GDM1 (cell line): ENCODE results near the gene UBA7.
A peak's percentile ranks its signal among the peaks of the same experiment; 100 is the strongest.
"Not testable (repeated sequence)": the region's sequence is repeated elsewhere in the genome, so short reads cannot be mapped to it uniquely, and the experiment has no call there.

ENCODE experiments used
- DNase-seq: peaks from one replicate; lab custom pipeline; 2025; lab: John Stamatoyannopoulos, UW

The UBA7 gene

GRCh38 chr3:49813497-49814174, at the start of gene UBA7:
Gene UBA7 (minus strand): TSS chr3:49813953. CDS start chr3:49813787, 166 bp downstream.
- peak; percentile 45 for DNase-seq

GRCh38 chr3:49859576-49860305, 46.0 kb upstream of the UBA7 start:
- no peak for DNase-seq

- peak; percentile 83 for DNase-seq
Observed at GRCh38 chr3:49856181-49857005, 42.6 kb upstream of the UBA7 start, which contains the start of gene TRAIP. Gene TRAIP (minus strand): TSS chr3:49856564. CDS start chr3:49856453, 111 bp downstream.

DNA sequence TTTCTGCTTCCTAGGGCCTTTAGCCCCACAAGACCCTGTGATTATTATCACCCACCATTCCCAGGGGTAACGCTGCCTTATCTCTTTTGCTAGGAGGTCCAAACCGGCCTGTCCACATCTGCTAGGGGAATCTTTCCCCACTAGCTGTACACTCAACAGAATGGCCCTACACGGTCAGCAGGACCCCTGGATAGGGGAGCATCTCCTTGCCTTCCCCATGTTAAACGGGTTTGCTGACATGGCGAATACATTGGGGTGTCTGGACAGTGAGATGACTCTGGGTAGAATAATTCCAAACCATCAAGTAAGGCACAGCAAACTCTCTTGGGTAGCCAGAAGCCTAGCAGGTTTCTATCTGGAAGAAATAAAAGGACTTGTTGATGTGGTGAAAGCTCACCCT, 41.9 kb upstream of the UBA7 start:
- DNase-seq, result no peak

DNA sequence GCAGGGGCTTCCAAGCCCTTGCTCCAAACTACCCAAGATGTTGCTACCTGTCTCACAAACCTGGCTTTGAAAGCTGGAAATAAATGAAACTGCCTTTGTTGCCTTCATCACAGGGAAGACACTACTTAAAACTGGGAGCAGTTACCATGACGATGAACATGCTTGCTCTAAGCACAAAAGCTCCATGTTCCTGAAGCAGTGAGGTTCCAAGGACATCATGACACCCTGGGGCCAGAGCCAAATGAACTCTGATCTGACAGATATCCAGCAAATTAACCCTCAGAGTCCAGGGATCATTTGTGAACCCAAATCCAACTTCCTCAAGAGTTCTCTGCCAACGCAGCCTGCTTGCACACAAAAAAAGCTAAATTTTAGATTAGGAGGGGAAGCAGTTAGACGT, 31.9 kb upstream of the UBA7 start:
- no peak for DNase-seq

GRCh38 chr3:49844464-49845183, 30.9 kb upstream of the UBA7 start:
- DNase-seq, result no peak

GRCh38 chr3:49842843-49843517, 29.2 kb upstream of the UBA7 start:
- DNase-seq, result no peak

- DNase-seq, result no peak
Observed at GRCh38 chr3:49841806-49842205, 28.1 kb upstream of the UBA7 start.

DNA sequence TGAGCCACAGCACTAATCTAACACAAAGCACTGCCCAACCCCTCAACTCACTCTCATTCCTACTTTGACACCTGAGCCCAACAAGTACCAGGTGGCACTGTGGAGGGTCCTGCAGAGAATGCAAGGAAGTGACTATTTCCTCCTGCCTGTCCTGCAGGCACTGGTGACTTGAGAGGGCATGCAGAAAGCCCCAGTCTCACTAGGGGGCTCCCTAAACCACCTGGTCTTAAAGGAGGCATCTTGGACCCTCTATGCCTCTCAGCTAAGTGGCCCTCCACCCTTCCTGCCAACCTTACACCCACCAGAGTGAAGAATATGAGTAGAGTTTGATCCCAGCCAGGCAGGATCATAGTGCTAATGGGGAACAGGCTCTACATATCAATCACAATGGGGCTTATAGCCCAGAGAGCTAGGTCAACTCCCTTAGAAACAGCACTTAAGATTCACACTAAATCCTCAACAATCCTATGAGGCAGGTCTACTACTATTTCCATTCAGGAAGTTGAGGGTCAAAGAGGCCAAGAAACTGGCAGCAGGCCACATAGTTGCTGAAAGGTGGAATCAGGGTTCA, 27.5 kb upstream of the UBA7 start:
- DNase-seq, result peak; percentile 45

- DNase-seq, result no peak
Observed at GRCh38 chr3:49840388-49840787, 26.6 kb upstream of the UBA7 start.

DNA sequence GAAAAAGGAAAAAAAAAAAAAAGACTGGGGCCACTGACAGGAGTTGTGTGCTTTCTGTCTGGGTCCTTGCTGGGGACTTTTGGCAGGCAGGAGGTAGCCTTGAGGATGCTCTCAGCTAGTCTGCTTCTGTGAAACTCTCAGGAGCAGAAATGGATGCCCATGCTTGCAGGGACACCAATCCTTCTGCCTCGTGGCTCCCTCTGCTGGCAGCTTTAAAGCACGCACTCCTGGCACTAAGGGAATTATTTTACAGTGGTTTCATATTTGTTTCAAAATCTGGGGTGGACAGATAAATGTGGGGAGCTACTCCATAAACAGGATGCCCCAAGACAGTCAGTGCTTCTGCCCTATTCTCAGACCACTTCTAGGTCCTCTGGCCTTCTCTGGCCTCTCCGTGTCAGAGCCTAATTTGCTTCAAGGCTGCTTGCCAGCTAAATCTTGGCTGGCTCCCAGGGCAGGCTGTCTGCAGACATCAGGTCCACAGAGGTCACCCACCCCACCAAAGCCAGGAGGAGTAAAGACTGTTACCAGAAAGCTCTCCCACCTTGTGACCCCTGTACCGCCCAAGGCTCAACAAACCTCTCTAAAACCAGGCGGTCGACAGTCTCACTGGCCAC, 25.5 kb upstream of the UBA7 start:
- DNase-seq, result peak; percentile 72

DNA sequence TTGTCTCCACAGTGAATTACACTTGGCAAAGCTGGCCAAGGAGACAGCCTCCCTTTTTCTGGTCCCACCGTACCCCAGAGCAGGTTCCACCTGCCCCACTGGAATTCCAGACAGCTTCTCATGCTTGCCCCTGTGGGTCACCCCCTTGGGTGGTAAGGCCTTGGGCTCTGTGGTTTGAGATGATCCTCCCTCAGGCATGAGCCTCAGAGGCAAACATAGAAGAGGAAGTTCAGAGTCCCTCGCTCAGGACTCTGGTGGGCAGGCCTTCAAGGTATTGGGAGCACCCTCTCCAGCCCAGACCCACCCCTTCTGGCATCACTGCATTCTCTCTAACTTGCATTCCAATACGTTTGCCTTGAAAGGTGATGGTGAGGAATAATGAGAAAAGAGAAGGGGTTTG, 17.6 kb upstream of the UBA7 start:
- peak; percentile 27 for DNase-seq

DNA sequence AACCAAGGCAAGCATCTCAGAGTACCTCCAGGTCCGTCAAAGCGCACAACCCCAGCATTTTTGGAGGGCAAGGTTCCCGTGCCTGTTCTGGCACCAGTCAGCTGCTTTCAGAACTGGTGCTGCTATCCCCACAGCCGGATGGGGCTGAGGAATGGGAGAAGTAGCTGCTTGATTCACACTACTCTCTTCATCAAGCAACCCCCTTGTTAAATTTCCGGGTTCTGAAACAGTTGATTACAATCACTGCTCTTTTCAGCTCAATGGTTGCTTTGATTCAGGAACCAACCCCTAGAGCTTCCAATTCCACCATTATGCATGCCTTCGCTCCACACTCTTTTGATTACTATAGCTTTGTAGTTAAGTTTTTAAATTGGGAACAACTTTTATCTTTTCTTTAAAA, 12.3 kb upstream of the UBA7 start:
- no peak for DNase-seq

GRCh38 chr3:49823131-49823530, 9.4 kb upstream of the UBA7 start:
- not testable (repeated sequence) for DNase-seq

GRCh38 chr3:49812916-49813496, 747 bp downstream of the UBA7 start:
- no peak for DNase-seq

- DNase-seq, result peak; percentile 75
Observed at GRCh38 chr3:49807431-49808114, 6.2 kb downstream of the UBA7 start.

DNA sequence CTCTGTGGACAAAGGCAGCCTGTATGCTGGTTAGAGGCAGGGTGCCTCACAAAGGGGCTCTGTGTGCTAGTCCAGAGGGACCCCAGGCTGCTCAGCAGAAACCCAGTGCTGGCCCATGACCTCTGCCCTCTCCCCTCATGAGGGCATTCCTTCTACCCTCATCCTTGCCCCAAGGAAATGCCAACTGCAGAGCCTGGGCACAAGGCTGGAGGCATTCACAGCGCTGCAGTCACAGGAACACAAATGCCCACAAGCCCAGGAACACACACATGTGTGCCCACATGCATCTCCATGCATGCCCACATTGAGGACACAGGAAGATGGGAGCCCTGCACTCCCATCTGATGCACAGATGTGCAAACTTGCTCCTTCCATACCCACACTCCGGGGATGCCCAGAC, 6.9 kb downstream of the UBA7 start:
- DNase-seq, result peak; percentile 65

DNA sequence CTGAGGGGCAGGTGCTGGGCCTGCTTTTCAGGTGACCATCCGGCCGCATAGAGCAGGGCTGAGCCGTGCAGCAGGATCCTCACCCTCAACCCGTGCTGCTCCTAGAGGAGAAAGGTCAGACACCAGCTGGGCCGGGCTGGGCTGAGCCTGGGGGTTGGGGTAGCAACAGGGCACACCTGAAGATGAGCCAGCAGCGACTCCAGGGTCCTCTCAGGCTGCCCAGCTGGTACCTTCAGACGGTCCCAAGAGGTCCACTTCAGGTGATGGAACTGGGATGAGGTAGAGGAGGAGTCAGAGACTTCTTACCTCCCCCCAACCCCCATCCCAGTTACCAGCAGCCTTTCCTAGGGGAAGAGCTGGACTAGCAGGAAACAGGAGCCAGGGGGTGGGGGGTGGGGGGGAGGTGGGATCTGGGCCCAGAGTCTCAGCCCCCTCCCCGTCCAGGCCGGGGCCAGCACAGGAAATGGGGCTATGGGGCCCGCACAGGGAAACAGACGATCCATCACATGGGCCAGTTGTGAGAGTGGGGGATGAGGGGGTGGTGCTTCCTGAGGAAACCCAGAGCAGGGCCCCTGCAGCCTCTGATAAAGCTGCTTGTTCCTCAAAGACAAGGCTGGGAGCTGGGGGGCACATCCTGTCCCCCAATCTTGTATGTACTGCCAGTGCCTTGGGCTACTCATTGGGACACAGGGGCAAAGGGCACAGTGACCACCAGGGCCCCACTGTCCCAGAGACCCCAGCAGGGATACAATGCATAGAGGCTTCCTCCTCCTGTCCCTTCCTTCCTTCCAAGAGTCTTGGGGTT, 7.7 kb downstream of the UBA7 start:
- DNase-seq, result peak; percentile 95

- DNase-seq, result peak; percentile 91
Observed at GRCh38 chr3:49805367-49805782, 8.4 kb downstream of the UBA7 start.
